HG02623 (cell line): ENCODE measurements around the gene CCRL2.

Experiments used
- ATAC-seq: cut with Tn5 transposase; IDR thresholded peaks from one replicate; pipeline ENCODE4 v1.9.1; 2021; ENCODE audit warnings: moderate library complexity; ENCODE audit not compliant: unreplicated experiment

The CCRL2 gene

GRCh38 chr3:46455231-46456115, 48.4 kb downstream of the CCRL2 start:
- no peak for ATAC-seq

DNA sequence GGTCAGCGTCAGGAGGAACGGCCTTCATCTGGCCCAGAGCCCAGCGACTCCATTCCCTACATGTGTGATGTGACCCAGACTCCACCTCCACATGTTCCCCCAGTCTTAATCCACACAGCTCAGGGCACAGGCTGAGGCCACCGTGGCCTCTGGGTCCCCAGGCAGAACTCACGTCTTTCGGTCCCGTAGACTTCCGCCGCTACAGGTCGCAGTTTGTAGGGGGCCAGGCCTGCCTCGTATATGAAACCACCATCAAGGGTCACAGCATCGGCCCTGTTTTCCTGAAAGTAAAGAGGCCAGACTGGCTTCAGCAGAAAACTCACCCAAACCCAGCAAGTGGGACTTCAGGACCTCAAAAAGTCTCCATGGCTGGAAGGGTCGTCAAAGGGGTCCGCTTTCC, 49.1 kb downstream of the CCRL2 start:
- no peak for ATAC-seq
